Lung microvascular endothelial cell (primary cell): Measurements from ENCODE around the gene MYDGF. TPM values are rescaled to one million over a fixed set of nuclear protein-coding genes. Genes with fewer than 3 reads are reported as not detected.

Experiments used
- total RNA-seq: library from RNA; depleted of rRNA; stranded (reverse); fragments of >200 nt; gene quantifications from 2 replicates; pipeline ENCODE4 v1.2.1, GENCODE V29; 2014

The MYDGF gene
- total RNA-seq, 1 donor from 2014 or later = 149 TPM

Other genes starting within 250 kb of the MYDGF start
- 81.9 and 99.8 TPM in 2 replicates for gene UBXN6, start 212.5 kb downstream of the MYDGF start, total RNA-seq
- 38.5 and 39.0 TPM in 2 replicates for gene HDGFL2, start 198.0 kb downstream of the MYDGF start, total RNA-seq
- gene PLIN4, start 151.9 kb downstream of the MYDGF start, total RNA-seq = 0.65 and 2.0 TPM in 2 replicates
- 4.6 and 23.2 TPM in 2 replicates for gene PLIN5, start 135.1 kb downstream of the MYDGF start, total RNA-seq
- gene LRG1, start 130.3 kb downstream of the MYDGF start, total RNA-seq = 0.87 and 1.6 TPM in 2 replicates
- 18.1 and 50.6 TPM in 2 replicates for gene SEMA6B, start 110.7 kb downstream of the MYDGF start, total RNA-seq
- 53.2 and 69.4 TPM in 2 replicates for gene TNFAIP8L1, start 30.8 kb downstream of the MYDGF start, total RNA-seq
- gene DPP9, start 53.5 kb upstream of the MYDGF start, total RNA-seq = 14.2 and 19.4 TPM in 2 replicates
- 10.0 and 17.3 TPM in 2 replicates for gene FEM1A, start 121.4 kb upstream of the MYDGF start, total RNA-seq
- gene TICAM1, start 161.4 kb upstream of the MYDGF start, total RNA-seq = 2.0 and 2.8 TPM in 2 replicates
- gene PLIN3, start 197.3 kb upstream of the MYDGF start, total RNA-seq = 44.0 and 70.2 TPM in 2 replicates
- gene ARRDC5, start 232.6 kb upstream of the MYDGF start, total RNA-seq = under 0.01 TPM in 1 of 2 replicates, not detected in the other
- gene UHRF1, start 239.2 kb upstream of the MYDGF start, total RNA-seq = 6.9 and 16.6 TPM in 2 replicates